ENCODE results near the gene NFKBIA.

- TF ChIP-seq CTCF (IDR thresholded peaks at IDR 0.05) (no peak), POLR2A (IDR thresholded peaks at IDR 0.05) (no peak)
Measured at GRCh38 chr14:35367056-35367372, 37.5 kb downstream of the NFKBIA start.

Data from right lobe of liver (tissue), 4 donors.